GM19240 (cell line): ENCODE results near the gene DNASE2.

Experiments used
- DNase-seq: peaks from one replicate; pipeline ENCODE4 v3.0.0; 2011; ENCODE audit warnings: low spot score; ENCODE audit not compliant: insufficient read length

The DNASE2 gene

DNA sequence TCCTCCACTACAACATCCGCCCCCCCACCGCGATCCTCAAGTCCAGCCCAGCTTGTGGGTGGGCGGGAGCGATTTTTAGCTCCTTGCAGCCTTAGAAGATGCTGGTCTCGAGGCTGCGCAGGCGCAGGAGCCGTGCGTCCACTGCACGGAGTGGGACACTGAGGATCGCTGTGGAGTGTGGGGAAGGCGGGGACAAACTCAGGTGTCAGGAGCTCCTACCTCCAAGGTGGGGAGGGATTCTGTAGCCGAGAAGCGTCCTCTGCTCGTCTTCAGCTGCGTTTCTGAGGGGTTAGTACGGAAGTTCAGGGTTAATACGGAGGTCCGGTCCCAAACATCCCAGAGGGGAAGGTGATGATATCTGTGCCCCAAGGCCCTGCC lies 46.7 kb downstream of the DNASE2 start, which contains the start of gene RTBDN:
RTBDN (minus strand) TSS at position 14 of the 378 bp plus-strand sequence. CDS start 4,600 bp downstream, outside the sequence.
- no peak for DNase-seq

DNA sequence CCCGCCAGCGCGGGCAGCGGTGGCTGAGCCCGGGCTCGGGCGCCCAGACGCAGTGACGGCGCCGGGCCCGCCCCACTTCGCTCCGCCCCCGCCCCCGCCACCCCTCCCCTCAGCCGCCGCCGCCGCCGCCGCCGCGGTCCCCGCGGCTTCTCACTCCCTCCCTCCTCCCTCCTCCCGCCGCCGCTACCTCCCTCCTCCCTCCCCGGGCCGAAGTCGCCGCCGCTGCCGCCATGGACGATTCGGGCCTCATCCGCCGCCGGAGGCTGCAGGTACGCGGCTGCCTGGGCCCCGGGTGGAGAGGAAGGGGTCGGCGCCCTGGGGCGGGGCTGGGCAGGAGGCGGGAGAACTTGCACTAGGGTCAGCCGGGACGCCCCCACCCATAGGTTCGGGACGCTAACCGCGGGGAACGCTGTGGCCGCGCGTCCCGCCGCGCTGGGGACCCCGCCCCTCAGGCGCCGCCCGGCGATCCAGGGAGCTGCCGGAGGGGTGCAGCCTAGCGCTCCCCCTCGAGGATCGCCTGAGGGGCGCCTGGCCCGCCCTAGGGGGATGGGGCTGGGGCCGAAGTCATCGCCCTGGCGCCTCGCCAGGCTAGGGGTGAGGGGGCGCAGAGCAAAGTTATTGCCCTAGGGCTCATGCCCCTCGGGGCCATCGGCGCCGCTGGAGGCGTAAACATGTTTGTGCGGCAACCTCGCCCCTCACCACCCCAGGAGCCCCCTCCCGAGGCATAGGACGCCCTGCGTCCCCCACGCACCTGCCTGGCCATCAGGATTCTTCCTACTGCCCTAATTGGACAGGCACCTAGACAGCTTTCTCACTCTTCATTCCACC lies 47.3 kb downstream of the DNASE2 start:
- DNase-seq = no peak

DNA sequence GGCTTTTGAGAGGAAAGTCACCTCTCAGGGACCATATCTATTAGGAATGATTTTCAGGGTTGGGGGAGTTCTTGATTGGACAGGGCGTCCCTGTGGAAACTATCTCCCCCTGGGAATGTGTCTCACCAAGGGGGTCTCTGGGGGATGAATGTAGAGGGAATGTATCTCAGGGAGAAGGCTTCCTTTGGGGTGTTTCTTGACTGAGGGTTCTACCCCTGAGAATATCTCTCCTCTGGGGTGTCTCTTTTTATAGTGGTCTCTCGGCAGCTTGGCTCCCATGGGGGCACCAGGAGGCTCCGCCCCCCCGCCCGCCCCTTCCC lies 47.9 kb downstream of the DNASE2 start:
- DNase-seq = no peak

DNA sequence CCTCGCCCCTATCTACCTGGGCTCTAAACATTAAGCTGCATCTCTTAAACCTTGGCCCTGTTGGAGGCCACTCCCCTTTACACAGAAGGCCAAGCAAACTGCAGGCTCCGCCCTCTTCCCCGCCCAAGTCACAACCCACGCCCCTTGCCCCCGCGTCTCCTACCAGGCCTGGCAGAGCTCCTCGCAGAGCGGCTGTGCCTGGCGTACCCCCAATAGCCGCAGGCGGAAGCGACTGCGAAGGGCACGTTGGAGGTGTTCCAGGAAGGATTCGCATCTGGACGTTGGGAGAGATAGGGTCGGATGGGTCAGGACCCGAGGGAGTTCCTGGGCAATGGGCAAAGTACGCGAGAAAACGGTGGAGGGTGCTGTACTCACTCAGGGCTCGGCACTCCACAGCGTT lies 52.8 kb downstream of the DNASE2 start:
- DNase-seq = no peak

DNA sequence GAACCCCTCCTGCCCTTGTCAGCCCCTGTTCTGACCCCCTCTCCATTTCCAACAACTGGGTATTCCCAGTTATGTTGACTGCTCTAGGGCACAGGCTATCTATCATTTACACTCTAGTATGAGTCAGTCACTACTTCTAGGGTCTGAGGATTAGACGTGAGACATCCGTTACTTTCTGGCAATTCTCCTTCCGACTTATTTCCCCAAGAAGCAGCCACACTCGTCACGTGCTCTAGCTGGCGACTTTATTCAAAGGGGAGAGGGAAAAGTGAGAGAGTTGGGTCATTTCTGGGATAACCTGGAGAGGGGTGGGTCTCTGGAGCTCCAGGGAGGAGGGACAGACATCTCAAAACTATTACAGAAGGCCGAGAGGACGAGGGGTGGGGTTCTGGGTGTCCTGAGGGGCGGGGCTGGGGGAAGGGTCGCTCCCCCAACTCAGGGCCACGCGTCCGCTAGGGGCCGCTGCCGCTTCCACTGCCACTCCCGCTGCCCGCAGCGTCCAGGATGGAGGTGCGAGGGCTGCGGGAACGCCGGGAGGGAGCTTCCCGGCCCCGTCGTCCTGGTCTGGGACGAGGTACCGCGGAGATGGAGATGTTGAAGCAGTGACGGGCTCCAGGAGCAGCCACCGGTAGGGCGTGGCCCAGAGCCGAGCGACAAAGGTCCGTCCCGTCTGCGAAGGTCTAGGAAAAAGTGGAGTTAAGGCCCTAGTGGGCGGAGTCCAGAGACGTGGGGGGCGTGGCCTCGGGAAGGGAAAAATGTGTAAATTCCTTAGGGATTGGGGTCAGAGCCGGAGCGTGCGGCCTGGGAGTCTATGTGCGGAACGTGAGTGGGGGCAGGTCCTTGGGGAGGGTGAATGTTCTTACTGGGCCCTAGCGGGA lies 55.8 kb downstream of the DNASE2 start:
- no peak for DNase-seq
